ENCODE measurements around the gene PTPRD.

Gene PTPRD

GRCh38 chr9:8351436-8351835 is 2261.4 kb downstream of the PTPRD start:
- no peak for DNase-seq (ENCODE audit: extremely low read depth, low read depth)
- H3K4me3 ChIP-seq (replicated peaks; ENCODE audit: low read depth, low read length) = no peak overlapping the region
- TF ChIP-seq CTCF (IDR thresholded peaks at IDR 0.05; ENCODE audit: low read depth, low read length, missing control alignments) = no peak

GRCh38 chr9:8349901-8350300 is 2262.9 kb downstream of the PTPRD start:
- DNase-seq (ENCODE audit: extremely low read depth, low read depth) = no peak
- H3K4me3 ChIP-seq (replicated peaks; ENCODE audit: low read depth, low read length) = no peak overlapping the region
- no peak for TF ChIP-seq CTCF (IDR thresholded peaks at IDR 0.05; ENCODE audit: low read depth, low read length, missing control alignments)

- no peak for DNase-seq (ENCODE audit: extremely low read depth, low read depth)
- no peak overlapping the region for H3K4me3 ChIP-seq (replicated peaks; ENCODE audit: low read depth, low read length)
- no peak for TF ChIP-seq CTCF (IDR thresholded peaks at IDR 0.05; ENCODE audit: low read depth, low read length, missing control alignments)
Measured at GRCh38 chr9:8349376-8349775, 2263.4 kb downstream of the PTPRD start.

GRCh38 chr9:8348756-8349155 is 2264.0 kb downstream of the PTPRD start:
- no peak overlapping the region for H3K4me3 ChIP-seq (replicated peaks; ENCODE audit: low read depth, low read length)
- DNase-seq (ENCODE audit: extremely low read depth, low read depth) = no peak
- TF ChIP-seq CTCF (IDR thresholded peaks at IDR 0.05; ENCODE audit: low read depth, low read length, missing control alignments) = no peak

- TF ChIP-seq CTCF (IDR thresholded peaks at IDR 0.05; ENCODE audit: low read depth, low read length, missing control alignments) = no peak
- H3K4me3 ChIP-seq (replicated peaks; ENCODE audit: low read depth, low read length) = no peak overlapping the region
- DNase-seq (ENCODE audit: extremely low read depth, low read depth) = no peak
Measured at GRCh38 chr9:8346296-8346695, 2266.5 kb downstream of the PTPRD start.

GRCh38 chr9:8338767-8339510 is 2273.9 kb downstream of the PTPRD start:
- DNase-seq (ENCODE audit: extremely low read depth, low read depth) = no peak
- H3K4me3 ChIP-seq (replicated peaks; ENCODE audit: low read depth, low read length) = no peak overlapping the region
- TF ChIP-seq CTCF (IDR thresholded peaks at IDR 0.05; ENCODE audit: low read depth, low read length, missing control alignments) = no peak
